Gastroesophageal sphincter (tissue), 4 donors: ENCODE results near the gene C5orf24. TPM values are rescaled to one million over a fixed set of nuclear protein-coding genes. Genes with fewer than 3 reads are reported as not detected.
"Not testable (repeated sequence)": the region's sequence is repeated elsewhere in the genome, so short reads cannot be mapped to it uniquely, and the experiment has no call there.

ENCODE experiments used
- ATAC-seq: fragments of 150-250 bp; one replicate; pipeline ENCODE4 v1.9.1; 2016; ENCODE audit warnings: mild to moderate bottlenecking, moderate library complexity
- H3K27ac ChIP-seq, 4 donors: fragments of 200-600 bp; sonication (generic) in 3 of 4; 1 replicate in 3 of 4; 2 replicates in 1 of 4; pipeline ENCODE4 v1.5.1; 2016 to 2019
- H3K27me3 ChIP-seq: fragments of 200-600 bp; sonication (generic); one replicate; pipeline ENCODE4 v1.5.1; 2019
- H3K36me3 ChIP-seq, 2 donors: fragments of 200-600 bp; sonication (generic); one replicate each; pipeline ENCODE4 v1.5.1; 2019; ENCODE audit warnings: control low read depth in 1 of 2
- H3K4me1 ChIP-seq, 3 donors: fragments of 200-600 bp; sonication (generic); 1 replicate in 2 of 3; 2 replicates in 1 of 3; pipeline ENCODE4 v1.5.1; 2016 to 2019; ENCODE audit warnings: control low read depth in 2 of 3
- H3K4me3 ChIP-seq, 2 donors: fragments of 200-600 bp; sonication (generic); one replicate each; pipeline ENCODE4 v1.5.1; 2019; ENCODE audit warnings: mild to moderate bottlenecking in 1 of 2, moderate library complexity in 1 of 2
- H3K9me3 ChIP-seq, 3 donors: fragments of 200-600 bp; sonication (generic); one replicate each; pipeline ENCODE4 v1.5.1; 2017 to 2019; ENCODE audit warnings: control low read depth in 2 of 3
- CTCF ChIP-seq, 4 experiments: fragments of 200-600 bp in 2 of 4; fragments of 450-650 bp in 2 of 4; sonication (generic) in 1 of 4; IDR thresholded peaks; one replicate each; pipeline ENCODE4 v1.5.1; 2017 to 2019; ENCODE audit warnings: antibody characterized with exemption in 4 of 4, mild to moderate bottlenecking in 2 of 4, moderate library complexity in 2 of 4
- EP300 ChIP-seq: sonication (generic); formaldehyde crosslinking; IDR thresholded peaks from one replicate; pipeline ENCODE4 v1.6.1; 2017; ENCODE audit warnings: antibody characterized with exemption, mild to moderate bottlenecking
- POLR2A ChIP-seq, 2 donors: fragments of 450-650 bp; IDR thresholded peaks; one replicate each; pipeline ENCODE4 v1.6.1; 2017; ENCODE audit warnings: antibody characterized with exemption in 2 of 2, mild to moderate bottlenecking in 2 of 2, moderate library complexity in 1 of 2
- POLR2AphosphoS5 ChIP-seq: sonication (generic); formaldehyde crosslinking; IDR thresholded peaks from one replicate; pipeline ENCODE4 v1.6.1; 2017; ENCODE audit warnings: antibody characterized with exemption
- WGBS, 2 donors: methylation state at CpG; one replicate each; pipeline ENCODE4 v1.1.5; 2018; ENCODE audit warnings: low coverage in 1 of 2; 5-methylcytosine and 5-hydroxymethylcytosine counted together
- total RNA-seq, 4 donors: library from RNA; depleted of rRNA; stranded (reverse); fragments of >200 nt; gene quantifications; one replicate each; pipeline ENCODE4 v1.1.0, GENCODE V29; 2016

Gene C5orf24
- total RNA-seq, 4 donors from 2014 or later, result 47.3 to 92.3 (median 70.7) TPM

- Histone ChIP-seq H3K4me3 (no peak overlapping the region), H3K27me3 (no peaks in the 10 kb centered on the region), H3K27ac (no peak overlapping the region), H3K4me1 (peaks cover 0 to 49% (median 9%) of the 10 kb centered on the region in 3 donors), H3K36me3 (no peaks in the 10 kb centered on the region), H3K9me3 (no peaks in the 10 kb centered on the region)
- ATAC-seq, result no peak
- TF ChIP-seq CTCF (IDR thresholded peaks at IDR 0.05) (no peak), EP300 (no peak), POLR2A (IDR thresholded peaks at IDR 0.05) (no peak), POLR2AphosphoS5 (no peak)
- 73 to 92% methylated on average over 3 of the region's 3 CpGs for WGBS, 2 donors
Observed at GRCh38 chr5:134879456-134879855, 33.7 kb downstream of the C5orf24 start.

GRCh38 chr5:134880937-134881336, 35.2 kb downstream of the C5orf24 start:
- 88 to 100% methylated on average over 1 of the region's 3 CpGs for WGBS, 2 donors
- H3K4me1 ChIP-seq, result peaks cover 0 to 46% (median 2%) of the 10 kb centered on the region in 3 donors
- not testable (repeated sequence) for H3K4me3 ChIP-seq, H3K36me3 ChIP-seq, H3K27me3 ChIP-seq, H3K9me3 ChIP-seq, ATAC-seq, H3K27ac ChIP-seq

GRCh38 chr5:134881711-134882110, 35.9 kb downstream of the C5orf24 start:
- peaks cover 0 to 45% (median 0%) of the 10 kb centered on the region in 3 donors for H3K4me1 ChIP-seq
- H3K27ac ChIP-seq, H3K9me3 ChIP-seq, ATAC-seq, H3K27me3 ChIP-seq, H3K4me3 ChIP-seq, H3K36me3 ChIP-seq: not testable (repeated sequence)
- no CpG with 5 or more reads among the region's 30 CpGs for WGBS, 2 donors

GRCh38 chr5:134887593-134888159, 41.9 kb downstream of the C5orf24 start:
- Histone ChIP-seq H3K4me3 (no peak overlapping the region), H3K9me3 (no peaks in the 10 kb centered on the region), H3K27ac (no peak overlapping the region), H3K4me1 (peaks cover 0 to 16% (median 0%) of the 10 kb centered on the region in 3 donors), H3K27me3 (no peaks in the 10 kb centered on the region), H3K36me3 (peaks cover 0 to 43% of the 10 kb centered on the region in 2 donors)
- ATAC-seq, result no peak
- TF ChIP-seq CTCF (IDR thresholded peaks at IDR 0.05) (no peak), EP300 (no peak), POLR2A (IDR thresholded peaks at IDR 0.05) (no peak), POLR2AphosphoS5 (no peak)
- 81 to 100% methylated on average over 5 to 10 of the region's 14 CpGs for WGBS, 2 donors

- TF ChIP-seq POLR2A (IDR thresholded peaks at IDR 0.05), result no peak
- no peak for TF ChIP-seq EP300
- no peaks in the 10 kb centered on the region for H3K9me3 ChIP-seq
- H3K36me3 ChIP-seq, result peaks cover 0 to 54% of the 10 kb centered on the region in 2 donors
- no peaks in the 10 kb centered on the region for H3K27me3 ChIP-seq
- WGBS, 2 donors, result 87 to 97% methylated on average over 5 to 8 of the region's 8 CpGs
- no peak for ATAC-seq
- no peak overlapping the region for H3K4me3 ChIP-seq
- H3K4me1 ChIP-seq, result peaks cover 0 to 16% (median 0%) of the 10 kb centered on the region in 3 donors
- no peak overlapping the region for H3K27ac ChIP-seq
Observed at GRCh38 chr5:134889335-134889734, 43.6 kb downstream of the C5orf24 start.

- peaks cover 0 to 3% (median 0%) of the 10 kb centered on the region in 3 donors for H3K4me1 ChIP-seq
- H3K4me3 ChIP-seq, result no peak overlapping the region
- no peak overlapping the region for H3K27ac ChIP-seq
- H3K36me3 ChIP-seq, result peaks cover 0 to 75% of the 10 kb centered on the region in 2 donors
- no peak for ATAC-seq
- no peak for TF ChIP-seq EP300
- TF ChIP-seq POLR2AphosphoS5, result no peak
- no peak for TF ChIP-seq CTCF (IDR thresholded peaks at IDR 0.05)
- no peak for TF ChIP-seq POLR2A (IDR thresholded peaks at IDR 0.05)
- H3K27me3 ChIP-seq, result no peaks in the 10 kb centered on the region
- 100% methylated on average over 1 of the region's 1 CpG; no CpG with 5 or more reads in 1 of the 2 donors for WGBS, 2 donors
- H3K9me3 ChIP-seq, result no peaks in the 10 kb centered on the region
Observed at GRCh38 chr5:134891473-134891872, 45.7 kb downstream of the C5orf24 start.
